GM12878 (cell line): ENCODE measurements around the gene MBD3L2. TPM values are rescaled to one million over a fixed set of nuclear protein-coding genes. Genes with fewer than 3 reads are reported as not detected.

Source experiments
- ASH2L ChIP-seq: fragments of 300-600, 200-600 bp; sonication (generic); IDR thresholded peaks from 2 replicates; pipeline ENCODE4 v1.6.1; 2017; ENCODE audit warnings: low read depth, mild to moderate bottlenecking, borderline replicate concordance
- CBX5 ChIP-seq: sonication (generic); IDR thresholded peaks from 2 replicates; pipeline ENCODE4 v1.6.1; 2016; ENCODE audit warnings: low read depth, moderate library complexity, mild to moderate bottlenecking, inconsistent platforms
- CEBPB ChIP-seq, 2 experiments: fragments of 150-350 bp in 1 of 2; IDR thresholded peaks; 2 replicates each; pipeline ENCODE4 v1.6.1; 2012 to 2014; ENCODE audit warnings: low read depth in 2 of 2, low read length in 2 of 2, borderline replicate concordance in 1 of 2, inconsistent platforms in 1 of 2
- CREM ChIP-seq: IDR thresholded peaks from 2 replicates; pipeline ENCODE4 v1.6.1; 2014; ENCODE audit warnings: antibody characterized with exemption, low read depth
- EZH2 ChIP-seq: IDR thresholded peaks from 2 replicates; pipeline ENCODE4 v1.6.1; 2012; ENCODE audit warnings: low read depth, mild to moderate bottlenecking, control low read depth, inconsistent platforms, low read length, borderline replicate concordance; ENCODE audit not compliant: control insufficient read depth
- FOXM1 ChIP-seq: IDR thresholded peaks from 2 replicates; pipeline ENCODE4 v1.6.1; 2012; ENCODE audit warnings: low read depth, mild to moderate bottlenecking, inconsistent platforms, low read length, moderate library complexity
- HDAC2 ChIP-seq: fragments of 200-600 bp; sonication (generic); IDR thresholded peaks from 2 replicates; pipeline ENCODE4 v1.6.1; 2017
- HDGF ChIP-seq: fragments of 450-650 bp; IDR thresholded peaks from 2 replicates; pipeline ENCODE4 v1.6.1; 2016; ENCODE audit warnings: antibody characterized with exemption
- MTA2 ChIP-seq: fragments of 450-650 bp; IDR thresholded peaks from 2 replicates; pipeline ENCODE4 v1.6.1; 2016; ENCODE audit warnings: low read depth, mild to moderate bottlenecking, moderate library complexity
- NBN ChIP-seq: fragments of 450-650 bp; IDR thresholded peaks from 2 replicates; pipeline ENCODE4 v1.6.1; 2016
- NR2C2 ChIP-seq: IDR thresholded peaks from 2 replicates; pipeline ENCODE4 v1.6.1; 2011; ENCODE audit warnings: borderline replicate concordance, low read depth; ENCODE audit not compliant: control insufficient read depth, insufficient read length
- NRF1 ChIP-seq: conservative IDR thresholded peaks from 2 replicates; pipeline ENCODE4 v1.6.1; 2011; ENCODE audit warnings: mild to moderate bottlenecking, low read depth, low read length, improper control_type of control experiment
- RAD51 ChIP-seq: fragments of 450-650 bp; IDR thresholded peaks from 2 replicates; pipeline ENCODE4 v1.6.1; 2016; ENCODE audit warnings: moderate library complexity, mild to moderate bottlenecking, inconsistent platforms
- RCOR1 ChIP-seq: conservative IDR thresholded peaks from 2 replicates; pipeline ENCODE4 v1.6.1; 2012; ENCODE audit warnings: low read depth, low read length, improper control_type of control experiment
- SREBF2 ChIP-seq: IDR thresholded peaks from 2 replicates; pipeline ENCODE4 v1.6.1; 2012; ENCODE audit warnings: mild to moderate bottlenecking, low read length
- ZNF622 ChIP-seq: fragments of 450-650 bp; IDR thresholded peaks from 2 replicates; pipeline ENCODE4 v1.6.1; 2017; ENCODE audit warnings: mild to moderate bottlenecking, inconsistent platforms
- polyA plus RNA-seq, 11 experiments: library from polyadenylated mRNA; depleted of rRNA in 4 of 11; unstranded in 6 of 11; stranded (reverse) in 5 of 11; fragments of >200 nt; fragmentation: Nextera tagmentation in 4 of 11; fragmentation: Illumina TruSeq in 1 of 11; extraction: Ambion mirVana in 4 of 11; extraction: Trizol in 1 of 11; gene quantifications; 1 replicate in 1 of 11; 2 replicates in 10 of 11; pipeline versions ENCODE4 v1.2.1 to v1.2.3, GENCODE V29; 2011 to 2016; ENCODE audit warnings: inconsistent platforms in 2 of 11, missing spikeins in 2 of 11, low read depth in 1 of 11
- total RNA-seq, 4 experiments: library from RNA; depleted of rRNA in 3 of 4; stranded (reverse); fragments of >200 nt in 3 of 4; fragmentation: Illumina TruSeq in 1 of 4; extraction: Trizol in 1 of 4; gene quantifications; 2 replicates each; pipeline versions ENCODE4 v1.2.1 to v1.2.3, GENCODE V29; 2013 to 2021
- TF ChIP-seq, protein P1 (sequence below): fragments of 450-650 bp; IDR thresholded peaks from 2 replicates; pipeline ENCODE4 v1.6.1; 2017; ENCODE audit warnings: mild to moderate bottlenecking
- TF ChIP-seq, protein P2 (sequence below): fragments of 450-650 bp; IDR thresholded peaks from 2 replicates; pipeline ENCODE4 v1.6.1; 2017; ENCODE audit warnings: mild to moderate bottlenecking, moderate library complexity
- TF ChIP-seq, protein P3 (sequence below): fragments of 450-650 bp; IDR thresholded peaks from 2 replicates; pipeline ENCODE4 v1.6.1; 2017; ENCODE audit warnings: antibody characterized with exemption, mild to moderate bottlenecking, moderate library complexity
- TF ChIP-seq, protein P4 (sequence below): fragments of 450-650 bp; conservative IDR thresholded peaks from 2 replicates; pipeline ENCODE4 v1.6.1; 2017; ENCODE audit warnings: mild to moderate bottlenecking, moderate library complexity

Gene MBD3L2
- total and polyA plus RNA-seq, 10 of the 15 experiments (the other 5 are each of a cell fraction or from before 2014, with no cell fraction given) = not detected

DNA sequence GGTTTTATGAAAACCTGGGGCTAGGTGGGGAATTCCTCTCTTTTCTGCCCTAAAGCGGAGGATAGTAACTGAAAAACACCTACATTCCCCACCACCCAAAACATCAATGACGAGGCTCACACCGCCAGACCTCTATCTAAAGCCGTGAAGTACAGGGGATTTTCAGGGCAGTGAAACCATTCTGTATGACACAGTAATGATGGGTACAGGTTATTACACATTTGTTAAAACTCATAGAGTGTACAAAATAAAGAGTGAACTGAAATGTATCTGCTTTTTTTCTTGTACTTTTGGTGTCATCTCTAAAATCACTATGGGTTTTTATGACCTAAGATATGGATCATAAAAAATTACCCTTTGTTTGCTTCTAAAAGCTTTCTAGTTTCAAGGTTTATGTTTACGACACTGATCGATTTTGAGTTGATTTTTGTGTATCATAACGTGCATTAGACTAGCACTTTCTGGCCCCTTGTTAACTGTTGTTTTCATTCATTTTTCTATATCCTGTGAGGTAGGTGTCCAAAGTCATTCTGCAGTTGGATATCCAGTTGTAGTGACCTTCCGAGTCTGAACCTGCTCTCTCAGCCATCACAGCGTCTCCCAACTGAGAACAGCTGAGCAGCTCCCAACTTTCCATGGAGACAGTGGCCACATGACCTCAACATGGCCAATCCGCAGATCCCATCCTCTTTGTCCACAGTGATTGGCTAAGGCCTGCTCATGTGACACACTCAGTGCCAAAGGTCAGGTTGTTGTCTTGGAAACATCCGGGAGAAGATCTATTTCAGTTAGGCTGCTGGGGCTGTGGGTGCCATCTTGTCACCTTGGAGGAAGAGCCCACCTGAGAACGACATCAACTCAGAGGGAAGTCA is 38.2 kb upstream of the MBD3L2 start (continued):
- TF ChIP-seq, protein P1, sequence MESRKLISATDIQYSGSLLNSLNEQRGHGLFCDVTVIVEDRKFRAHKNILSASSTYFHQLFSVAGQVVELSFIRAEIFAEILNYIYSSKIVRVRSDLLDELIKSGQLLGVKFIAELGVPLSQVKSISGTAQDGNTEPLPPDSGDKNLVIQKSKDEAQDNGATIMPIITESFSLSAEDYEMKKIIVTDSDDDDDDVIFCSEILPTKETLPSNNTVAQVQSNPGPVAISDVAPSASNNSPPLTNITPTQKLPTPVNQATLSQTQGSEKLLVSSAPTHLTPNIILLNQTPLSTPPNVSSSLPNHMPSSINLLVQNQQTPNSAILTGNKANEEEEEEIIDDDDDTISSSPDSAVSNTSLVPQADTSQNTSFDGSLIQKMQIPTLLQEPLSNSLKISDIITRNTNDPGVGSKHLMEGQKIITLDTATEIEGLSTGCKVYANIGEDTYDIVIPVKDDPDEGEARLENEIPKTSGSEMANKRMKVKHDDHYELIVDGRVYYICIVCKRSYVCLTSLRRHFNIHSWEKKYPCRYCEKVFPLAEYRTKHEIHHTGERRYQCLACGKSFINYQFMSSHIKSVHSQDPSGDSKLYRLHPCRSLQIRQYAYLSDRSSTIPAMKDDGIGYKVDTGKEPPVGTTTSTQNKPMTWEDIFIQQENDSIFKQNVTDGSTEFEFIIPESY = no peak
- no peak for TF ChIP-seq CBX5
- TF ChIP-seq NR2C2 = no peak
- no peak for TF ChIP-seq NRF1
- no peak for TF ChIP-seq HDAC2
- TF ChIP-seq CREM = 0 out of 2 replicates have a peak, but pooled peaks have one; percentile 16
- peak; percentile 86 for TF ChIP-seq MTA2
- TF ChIP-seq CEBPB (IDR thresholded peaks at IDR 0.05; ENCODE audit: borderline replicate concordance in 1 of 2, low read depth in 2 of 2, low read length in 2 of 2) = no peak
- TF ChIP-seq EZH2 = no peak
- no peak for TF ChIP-seq ZNF622
- no peak for TF ChIP-seq FOXM1
- TF ChIP-seq RAD51 = peak; percentile 87
- no peak for TF ChIP-seq RCOR1
- TF ChIP-seq, protein P2, sequence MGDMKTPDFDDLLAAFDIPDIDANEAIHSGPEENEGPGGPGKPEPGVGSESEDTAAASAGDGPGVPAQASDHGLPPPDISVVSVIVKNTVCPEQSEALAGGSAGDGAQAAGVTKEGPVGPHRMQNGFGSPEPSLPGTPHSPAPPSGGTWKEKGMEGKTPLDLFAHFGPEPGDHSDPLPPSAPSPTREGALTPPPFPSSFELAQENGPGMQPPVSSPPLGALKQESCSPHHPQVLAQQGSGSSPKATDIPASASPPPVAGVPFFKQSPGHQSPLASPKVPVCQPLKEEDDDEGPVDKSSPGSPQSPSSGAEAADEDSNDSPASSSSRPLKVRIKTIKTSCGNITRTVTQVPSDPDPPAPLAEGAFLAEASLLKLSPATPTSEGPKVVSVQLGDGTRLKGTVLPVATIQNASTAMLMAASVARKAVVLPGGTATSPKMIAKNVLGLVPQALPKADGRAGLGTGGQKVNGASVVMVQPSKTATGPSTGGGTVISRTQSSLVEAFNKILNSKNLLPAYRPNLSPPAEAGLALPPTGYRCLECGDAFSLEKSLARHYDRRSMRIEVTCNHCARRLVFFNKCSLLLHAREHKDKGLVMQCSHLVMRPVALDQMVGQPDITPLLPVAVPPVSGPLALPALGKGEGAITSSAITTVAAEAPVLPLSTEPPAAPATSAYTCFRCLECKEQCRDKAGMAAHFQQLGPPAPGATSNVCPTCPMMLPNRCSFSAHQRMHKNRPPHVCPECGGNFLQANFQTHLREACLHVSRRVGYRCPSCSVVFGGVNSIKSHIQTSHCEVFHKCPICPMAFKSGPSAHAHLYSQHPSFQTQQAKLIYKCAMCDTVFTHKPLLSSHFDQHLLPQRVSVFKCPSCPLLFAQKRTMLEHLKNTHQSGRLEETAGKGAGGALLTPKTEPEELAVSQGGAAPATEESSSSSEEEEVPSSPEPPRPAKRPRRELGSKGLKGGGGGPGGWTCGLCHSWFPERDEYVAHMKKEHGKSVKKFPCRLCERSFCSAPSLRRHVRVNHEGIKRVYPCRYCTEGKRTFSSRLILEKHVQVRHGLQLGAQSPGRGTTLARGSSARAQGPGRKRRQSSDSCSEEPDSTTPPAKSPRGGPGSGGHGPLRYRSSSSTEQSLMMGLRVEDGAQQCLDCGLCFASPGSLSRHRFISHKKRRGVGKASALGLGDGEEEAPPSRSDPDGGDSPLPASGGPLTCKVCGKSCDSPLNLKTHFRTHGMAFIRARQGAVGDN = peak; percentile 58; the same call in 1 of the 2 replicates
- no peak for TF ChIP-seq NBN
- no peak for TF ChIP-seq ASH2L
- TF ChIP-seq, protein P3, sequence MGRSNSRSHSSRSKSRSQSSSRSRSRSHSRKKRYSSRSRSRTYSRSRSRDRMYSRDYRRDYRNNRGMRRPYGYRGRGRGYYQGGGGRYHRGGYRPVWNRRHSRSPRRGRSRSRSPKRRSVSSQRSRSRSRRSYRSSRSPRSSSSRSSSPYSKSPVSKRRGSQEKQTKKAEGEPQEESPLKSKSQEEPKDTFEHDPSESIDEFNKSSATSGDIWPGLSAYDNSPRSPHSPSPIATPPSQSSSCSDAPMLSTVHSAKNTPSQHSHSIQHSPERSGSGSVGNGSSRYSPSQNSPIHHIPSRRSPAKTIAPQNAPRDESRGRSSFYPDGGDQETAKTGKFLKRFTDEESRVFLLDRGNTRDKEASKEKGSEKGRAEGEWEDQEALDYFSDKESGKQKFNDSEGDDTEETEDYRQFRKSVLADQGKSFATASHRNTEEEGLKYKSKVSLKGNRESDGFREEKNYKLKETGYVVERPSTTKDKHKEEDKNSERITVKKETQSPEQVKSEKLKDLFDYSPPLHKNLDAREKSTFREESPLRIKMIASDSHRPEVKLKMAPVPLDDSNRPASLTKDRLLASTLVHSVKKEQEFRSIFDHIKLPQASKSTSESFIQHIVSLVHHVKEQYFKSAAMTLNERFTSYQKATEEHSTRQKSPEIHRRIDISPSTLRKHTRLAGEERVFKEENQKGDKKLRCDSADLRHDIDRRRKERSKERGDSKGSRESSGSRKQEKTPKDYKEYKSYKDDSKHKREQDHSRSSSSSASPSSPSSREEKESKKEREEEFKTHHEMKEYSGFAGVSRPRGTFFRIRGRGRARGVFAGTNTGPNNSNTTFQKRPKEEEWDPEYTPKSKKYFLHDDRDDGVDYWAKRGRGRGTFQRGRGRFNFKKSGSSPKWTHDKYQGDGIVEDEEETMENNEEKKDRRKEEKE = no peak
- TF ChIP-seq, protein P4, sequence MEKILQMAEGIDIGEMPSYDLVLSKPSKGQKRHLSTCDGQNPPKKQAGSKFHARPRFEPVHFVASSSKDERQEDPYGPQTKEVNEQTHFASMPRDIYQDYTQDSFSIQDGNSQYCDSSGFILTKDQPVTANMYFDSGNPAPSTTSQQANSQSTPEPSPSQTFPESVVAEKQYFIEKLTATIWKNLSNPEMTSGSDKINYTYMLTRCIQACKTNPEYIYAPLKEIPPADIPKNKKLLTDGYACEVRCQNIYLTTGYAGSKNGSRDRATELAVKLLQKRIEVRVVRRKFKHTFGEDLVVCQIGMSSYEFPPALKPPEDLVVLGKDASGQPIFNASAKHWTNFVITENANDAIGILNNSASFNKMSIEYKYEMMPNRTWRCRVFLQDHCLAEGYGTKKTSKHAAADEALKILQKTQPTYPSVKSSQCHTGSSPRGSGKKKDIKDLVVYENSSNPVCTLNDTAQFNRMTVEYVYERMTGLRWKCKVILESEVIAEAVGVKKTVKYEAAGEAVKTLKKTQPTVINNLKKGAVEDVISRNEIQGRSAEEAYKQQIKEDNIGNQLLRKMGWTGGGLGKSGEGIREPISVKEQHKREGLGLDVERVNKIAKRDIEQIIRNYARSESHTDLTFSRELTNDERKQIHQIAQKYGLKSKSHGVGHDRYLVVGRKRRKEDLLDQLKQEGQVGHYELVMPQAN = no peak
- TF ChIP-seq HDGF = peak; percentile 56; the same call in 1 of the 2 replicates
- no peak for TF ChIP-seq SREBF2
